ENCODE data around the gene SPCS2. TPM values are rescaled to one million over a fixed set of nuclear protein-coding genes. Genes with fewer than 3 reads are reported as not detected.

SPCS2 gene
- total RNA-seq, 3 donors from 2014 or later, result 128 to 142 (median 132) TPM

GRCh38 chr11:74936087-74936486, 13.0 kb upstream of the SPCS2 start:
- Mint-ChIP-seq H3K4me3 (no peak overlapping the region), H3K36me3 (ENCODE audit: insufficient read depth) (peaks cover 28% of the 10 kb centered on the region), H3K9me3 (no peaks in the 10 kb centered on the region), H3K27me3 (ENCODE audit: low read depth) (no peaks in the 10 kb centered on the region), H3K4me1 (ENCODE audit: low read depth) (peaks cover 6% of the 10 kb centered on the region)
- no peak for ATAC-seq
- DNase-seq, result no peak

GRCh38 chr11:74936976-74937375, 12.1 kb upstream of the SPCS2 start:
- H3K4me1 Mint-ChIP-seq (ENCODE audit: low read depth), result peaks cover 6% of the 10 kb centered on the region
- peaks cover 36% of the 10 kb centered on the region for H3K36me3 Mint-ChIP-seq (ENCODE audit: insufficient read depth)
- no peak overlapping the region for H3K4me3 Mint-ChIP-seq
- DNase-seq (no peak), ATAC-seq (no peak)
- no peaks in the 10 kb centered on the region for H3K27me3 Mint-ChIP-seq (ENCODE audit: low read depth)
- no peaks in the 10 kb centered on the region for H3K9me3 Mint-ChIP-seq

DNA sequence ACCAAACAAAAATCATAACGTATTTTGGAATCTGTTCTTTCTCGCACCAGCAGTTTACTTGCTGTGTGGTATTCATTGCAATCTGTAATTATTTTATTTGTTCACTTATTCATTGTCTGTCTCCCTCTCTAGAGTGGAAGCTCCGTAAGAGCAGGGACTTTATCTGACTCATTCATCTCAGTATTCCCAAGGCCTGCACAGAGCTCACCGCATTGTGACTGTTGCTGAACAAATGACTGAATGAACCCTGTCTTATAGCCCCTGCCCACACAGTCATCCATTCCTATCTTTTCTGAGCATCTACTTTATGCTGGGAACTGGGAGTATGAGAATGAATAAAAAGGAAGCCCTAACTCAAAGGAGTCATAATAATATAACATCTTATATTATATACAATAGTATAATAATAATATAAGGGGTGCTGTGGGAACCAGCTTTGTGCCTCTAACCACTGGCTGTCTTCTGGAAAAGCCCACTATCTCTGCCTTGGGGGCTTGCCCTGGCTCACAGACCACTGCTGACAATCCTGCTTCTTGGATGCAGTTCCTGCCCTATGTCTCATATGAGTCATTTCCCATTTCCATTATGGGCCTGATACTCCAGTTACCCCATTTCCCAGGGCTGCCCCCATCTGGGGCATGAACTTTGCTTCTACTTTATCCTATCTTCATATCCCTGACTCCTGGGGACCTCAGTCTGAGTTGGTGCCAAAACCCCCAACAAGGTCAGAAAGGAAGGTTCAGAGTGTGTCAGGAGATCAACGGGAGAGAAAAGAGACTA, 11.2 kb upstream of the SPCS2 start:
- ATAC-seq, result no peak
- Mint-ChIP-seq H3K27me3 (ENCODE audit: low read depth) (no peaks in the 10 kb centered on the region), H3K4me3 (no peak overlapping the region), H3K9me3 (no peaks in the 10 kb centered on the region), H3K36me3 (ENCODE audit: insufficient read depth) (peaks cover 36% of the 10 kb centered on the region), H3K4me1 (ENCODE audit: low read depth) (peaks cover 3% of the 10 kb centered on the region)
- DNase-seq, result no peak

- Mint-ChIP-seq H3K4me1 (ENCODE audit: low read depth) (peaks cover 10% of the 10 kb centered on the region), H3K27me3 (ENCODE audit: low read depth) (no peaks in the 10 kb centered on the region), H3K9me3 (no peaks in the 10 kb centered on the region), H3K4me3 (no peak overlapping the region), H3K36me3 (ENCODE audit: insufficient read depth) (peaks cover 32% of the 10 kb centered on the region)
- no peak for ATAC-seq
- no peak for DNase-seq
Observed at GRCh38 chr11:74941492-74941891, 7.6 kb upstream of the SPCS2 start.

GRCh38 chr11:74942073-74942759, 6.8 kb upstream of the SPCS2 start:
- peaks cover 27% of the 10 kb centered on the region for H3K36me3 Mint-ChIP-seq (ENCODE audit: insufficient read depth)
- no peaks in the 10 kb centered on the region for H3K9me3 Mint-ChIP-seq
- no peak overlapping the region for H3K4me3 Mint-ChIP-seq
- ATAC-seq (no peak), DNase-seq (no peak)
- H3K4me1 Mint-ChIP-seq (ENCODE audit: low read depth), result peaks cover 10% of the 10 kb centered on the region
- no peaks in the 10 kb centered on the region for H3K27me3 Mint-ChIP-seq (ENCODE audit: low read depth)

GRCh38 chr11:74948546-74948897, 544 bp upstream of the SPCS2 start:
- no peak for DNase-seq
- Mint-ChIP-seq H3K36me3 (ENCODE audit: insufficient read depth) (peaks cover 13% of the 10 kb centered on the region), H3K27me3 (ENCODE audit: low read depth) (no peaks in the 10 kb centered on the region), H3K4me3 (peak overlapping the region; percentile 94), H3K4me1 (ENCODE audit: low read depth) (peaks cover 35% of the 10 kb centered on the region), H3K9me3 (no peaks in the 10 kb centered on the region)
- ATAC-seq, result peak; percentile 13 to 17

DNA sequence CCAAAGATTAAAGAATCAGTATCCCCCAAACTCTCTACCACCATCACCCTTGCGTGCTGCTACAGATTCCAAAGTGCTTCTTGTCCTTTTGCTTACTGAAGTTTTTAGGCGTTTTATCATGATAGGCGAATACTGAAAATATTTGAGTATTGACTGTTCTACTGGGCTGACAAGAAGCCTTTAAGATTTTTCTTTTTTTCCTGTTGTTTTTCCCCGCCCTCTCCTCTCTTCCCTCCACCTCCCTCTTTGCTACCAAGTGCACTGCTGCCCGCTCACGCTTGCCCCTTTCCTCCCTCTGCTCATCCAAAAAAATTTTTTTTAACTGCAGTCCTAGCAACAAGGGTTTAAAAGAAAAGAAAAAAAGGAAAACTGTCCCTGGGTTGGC, 679 bp downstream of the SPCS2 start:
- H3K4me1 Mint-ChIP-seq (ENCODE audit: low read depth), result peaks cover 46% of the 10 kb centered on the region
- no peaks in the 10 kb centered on the region for H3K27me3 Mint-ChIP-seq (ENCODE audit: low read depth)
- no peak for ATAC-seq
- peaks cover 14% of the 10 kb centered on the region for H3K36me3 Mint-ChIP-seq (ENCODE audit: insufficient read depth)
- H3K9me3 Mint-ChIP-seq, result no peaks in the 10 kb centered on the region
- no peak for DNase-seq
- H3K4me3 Mint-ChIP-seq, result peak overlapping the region; percentile 94

- no peaks in the 10 kb centered on the region for H3K9me3 Mint-ChIP-seq
- DNase-seq, result no peak
- ATAC-seq, result no peak
- H3K36me3 Mint-ChIP-seq (ENCODE audit: insufficient read depth), result peaks cover 17% of the 10 kb centered on the region
- peak overlapping the region; percentile 94 for H3K4me3 Mint-ChIP-seq
- peaks cover 51% of the 10 kb centered on the region for H3K4me1 Mint-ChIP-seq (ENCODE audit: low read depth)
- no peaks in the 10 kb centered on the region for H3K27me3 Mint-ChIP-seq (ENCODE audit: low read depth)
Observed at GRCh38 chr11:74950374-74950969, 1.4 kb downstream of the SPCS2 start.

DNA sequence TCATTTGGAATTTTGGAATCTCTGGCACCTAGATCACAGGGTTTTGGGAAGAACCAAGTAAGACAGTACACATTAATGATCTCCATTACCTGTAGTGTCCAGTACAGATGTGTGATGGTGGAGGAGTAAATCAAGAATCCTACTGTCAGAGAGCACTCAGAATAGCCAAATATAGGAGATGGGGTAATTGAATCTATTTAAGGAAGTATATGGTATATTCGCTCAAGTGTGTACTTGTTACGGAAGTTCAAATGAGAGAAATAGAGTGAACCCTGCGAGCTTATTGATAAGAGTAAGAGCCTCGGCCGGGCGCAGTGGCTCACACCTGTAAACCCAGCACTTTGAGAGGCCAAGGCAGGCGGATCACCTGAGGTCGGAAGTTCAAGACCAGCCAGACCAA, 2.2 kb downstream of the SPCS2 start:
- no peak for ATAC-seq
- H3K4me1 Mint-ChIP-seq (ENCODE audit: low read depth), result peaks cover 56% of the 10 kb centered on the region
- peak overlapping the region; percentile 94 for H3K4me3 Mint-ChIP-seq
- H3K9me3 Mint-ChIP-seq, result no peaks in the 10 kb centered on the region
- H3K27me3 Mint-ChIP-seq (ENCODE audit: low read depth), result no peaks in the 10 kb centered on the region
- peaks cover 20% of the 10 kb centered on the region for H3K36me3 Mint-ChIP-seq (ENCODE audit: insufficient read depth)
- DNase-seq, result no peak

GRCh38 chr11:74952752-74953151, 3.7 kb downstream of the SPCS2 start:
- Mint-ChIP-seq H3K4me1 (ENCODE audit: low read depth) (peaks cover 70% of the 10 kb centered on the region), H3K4me3 (no peak overlapping the region), H3K9me3 (no peaks in the 10 kb centered on the region), H3K27me3 (ENCODE audit: low read depth) (no peaks in the 10 kb centered on the region), H3K36me3 (ENCODE audit: insufficient read depth) (peaks cover 32% of the 10 kb centered on the region)
- ATAC-seq, result no peak
- DNase-seq, result no peak

- peaks cover 32% of the 10 kb centered on the region for H3K36me3 Mint-ChIP-seq (ENCODE audit: insufficient read depth)
- ATAC-seq, result no peak
- H3K9me3 Mint-ChIP-seq, result no peaks in the 10 kb centered on the region
Observed at GRCh38 chr11:74953451-74953850, 4.4 kb downstream of the SPCS2 start.

GRCh38 chr11:74954199-74954598, 5.1 kb downstream of the SPCS2 start:
- H3K36me3 Mint-ChIP-seq (ENCODE audit: insufficient read depth), result peaks cover 37% of the 10 kb centered on the region
- no peak overlapping the region for H3K4me3 Mint-ChIP-seq
- no peaks in the 10 kb centered on the region for H3K27me3 Mint-ChIP-seq (ENCODE audit: low read depth)
- H3K4me1 Mint-ChIP-seq (ENCODE audit: low read depth), result peaks cover 79% of the 10 kb centered on the region
- H3K9me3 Mint-ChIP-seq, result no peaks in the 10 kb centered on the region
- ATAC-seq, result no peak
- DNase-seq, result no peak

More at GRCh38 chr11:74953451-74953850, 4.4 kb downstream of the SPCS2 start:
- Mint-ChIP-seq H3K27me3 (ENCODE audit: low read depth) (no peaks in the 10 kb centered on the region), H3K4me1 (ENCODE audit: low read depth) (peaks cover 76% of the 10 kb centered on the region), H3K4me3 (no peak overlapping the region)
- DNase-seq, result no peak

DNA sequence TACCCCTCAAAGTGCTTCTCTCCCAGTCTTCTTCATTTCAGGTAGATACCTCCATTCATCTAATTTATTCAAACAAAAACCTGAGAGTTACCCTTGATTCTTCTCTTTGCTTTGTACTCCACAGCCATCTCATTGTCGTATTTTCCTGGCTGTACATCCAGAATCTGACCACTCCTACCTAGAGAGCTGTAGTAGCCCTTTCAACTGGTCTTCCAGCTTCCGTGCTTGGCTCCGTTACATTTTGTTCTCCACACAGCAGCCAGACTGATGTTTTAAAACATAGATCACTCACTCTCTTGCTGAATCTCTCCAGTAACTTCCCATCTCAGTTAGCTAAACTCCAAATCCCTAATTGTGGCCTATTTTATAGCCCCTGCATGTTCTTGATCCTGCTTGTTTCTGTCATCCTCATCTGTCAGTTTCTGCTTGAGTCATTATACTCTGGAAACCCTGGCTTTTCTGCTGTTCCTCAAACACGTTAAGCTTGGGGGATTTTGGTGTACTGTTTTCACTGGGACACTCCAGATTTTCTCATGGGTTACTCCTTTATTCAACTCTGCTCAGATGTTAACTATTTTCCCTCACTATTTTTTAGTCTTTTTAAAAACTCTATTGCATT, 7.4 kb downstream of the SPCS2 start:
- Mint-ChIP-seq H3K27me3 (ENCODE audit: low read depth) (no peaks in the 10 kb centered on the region), H3K4me1 (ENCODE audit: low read depth) (peaks cover 82% of the 10 kb centered on the region), H3K4me3 (no peak overlapping the region), H3K9me3 (no peaks in the 10 kb centered on the region), H3K36me3 (ENCODE audit: insufficient read depth) (peaks cover 36% of the 10 kb centered on the region)
- ATAC-seq, result no peak
- DNase-seq, result no peak

DNA sequence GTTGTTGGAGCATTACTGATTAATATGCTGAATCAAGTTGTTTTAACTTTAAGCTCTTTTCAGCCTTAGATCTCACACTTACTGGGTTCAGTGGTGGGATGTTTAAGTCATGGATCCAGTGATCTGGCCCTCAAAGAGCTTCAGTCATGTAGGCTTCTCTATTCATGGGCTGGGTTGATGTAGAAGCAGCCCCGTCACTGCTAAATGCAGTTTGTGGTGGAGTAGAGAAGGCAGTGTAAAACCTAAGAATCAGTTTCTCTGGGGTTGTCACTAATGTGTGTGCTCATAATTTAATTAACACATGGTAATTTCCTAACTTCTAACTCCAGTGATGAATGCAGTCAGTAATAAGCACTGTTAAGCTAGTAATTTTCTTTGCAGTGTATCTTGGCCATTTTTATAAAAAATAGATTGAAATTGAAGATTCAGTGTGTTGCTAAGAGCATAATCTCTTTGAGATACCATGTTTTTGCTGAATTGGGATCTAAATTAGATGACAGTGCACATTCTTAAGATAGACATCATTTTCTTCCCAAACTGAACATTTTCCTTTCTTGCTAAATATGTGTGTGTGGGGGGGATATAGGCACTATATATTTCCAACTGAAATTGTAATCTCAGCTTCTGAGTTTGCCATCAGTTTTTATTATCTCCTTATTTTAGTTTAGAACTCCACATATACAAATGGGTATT, 9.0 kb downstream of the SPCS2 start:
- peaks cover 87% of the 10 kb centered on the region for H3K4me1 Mint-ChIP-seq (ENCODE audit: low read depth)
- ATAC-seq (no peak), DNase-seq (no peak)
- peaks cover 38% of the 10 kb centered on the region for H3K36me3 Mint-ChIP-seq (ENCODE audit: insufficient read depth)
- no peak overlapping the region for H3K4me3 Mint-ChIP-seq
- no peaks in the 10 kb centered on the region for H3K27me3 Mint-ChIP-seq (ENCODE audit: low read depth)
- H3K9me3 Mint-ChIP-seq, result no peaks in the 10 kb centered on the region
